GM18907 (cell line): ENCODE measurements around the gene WWTR1.

ENCODE experiments used
- ATAC-seq: cut with Tn5 transposase; IDR thresholded peaks from one replicate; pipeline ENCODE4 v1.9.1; 2021; ENCODE audit warnings: mild to moderate bottlenecking, moderate library complexity; ENCODE audit not compliant: unreplicated experiment

The WWTR1 gene

GRCh38 chr3:149596134-149596770, 61.6 kb downstream of the WWTR1 start:
- no peak for ATAC-seq

GRCh38 chr3:149593418-149594160, 64.2 kb downstream of the WWTR1 start:
- no peak for ATAC-seq

- ATAC-seq = no peak
Observed at GRCh38 chr3:149592758-149593240, 65.0 kb downstream of the WWTR1 start.

GRCh38 chr3:149590691-149591441, 67.0 kb downstream of the WWTR1 start:
- no peak for ATAC-seq

- no peak for ATAC-seq
Observed at GRCh38 chr3:149589332-149589731, 68.5 kb downstream of the WWTR1 start.

GRCh38 chr3:149588909-149589308, 68.9 kb downstream of the WWTR1 start:
- no peak for ATAC-seq

GRCh38 chr3:149587383-149587782, 70.4 kb downstream of the WWTR1 start:
- no peak for ATAC-seq

GRCh38 chr3:149586871-149587270, 71.0 kb downstream of the WWTR1 start:
- no peak for ATAC-seq

GRCh38 chr3:149585401-149585726, 72.5 kb downstream of the WWTR1 start:
- ATAC-seq = peak; percentile 88

- ATAC-seq = no peak
Observed at GRCh38 chr3:149583921-149584635, 73.7 kb downstream of the WWTR1 start.

GRCh38 chr3:149582395-149582794, 75.4 kb downstream of the WWTR1 start:
- ATAC-seq = no peak

GRCh38 chr3:149581681-149582370, 76.0 kb downstream of the WWTR1 start:
- no peak for ATAC-seq

- ATAC-seq = no peak
Observed at GRCh38 chr3:149581248-149581647, 76.6 kb downstream of the WWTR1 start.

GRCh38 chr3:149579838-149580542, 77.8 kb downstream of the WWTR1 start:
- ATAC-seq = no peak

- ATAC-seq = no peak
Observed at GRCh38 chr3:149579161-149579560, 78.7 kb downstream of the WWTR1 start.

- ATAC-seq = no peak
Observed at GRCh38 chr3:149577801-149578200, 80.0 kb downstream of the WWTR1 start.

GRCh38 chr3:149575961-149576564, 81.8 kb downstream of the WWTR1 start:
- peak; percentile 50 for ATAC-seq

- no peak for ATAC-seq
Observed at GRCh38 chr3:149575213-149575960, 82.4 kb downstream of the WWTR1 start.
